H1 (cell line): Measurements from ENCODE around the gene ST3GAL3.

ENCODE experiments used
- ATF2 ChIP-seq: IDR thresholded peaks from 2 replicates; pipeline ENCODE4 v1.6.1; 2012; ENCODE audit warnings: low read length, inconsistent platforms
- ATF3 ChIP-seq: IDR thresholded peaks from 2 replicates; pipeline ENCODE4 v1.6.1; 2011; ENCODE audit warnings: low read depth, mild to moderate bottlenecking, low read length; ENCODE audit not compliant: insufficient read depth
- E2F6 ChIP-seq: IDR thresholded peaks from 2 replicates; pipeline ENCODE4 v1.6.1; 2012; ENCODE audit warnings: inconsistent platforms
- JUND ChIP-seq: IDR thresholded peaks from 2 replicates; pipeline ENCODE4 v1.6.1; 2011; ENCODE audit warnings: mild to moderate bottlenecking, improper control_type of control experiment, low read length
- POLR2A ChIP-seq, 2 experiments: IDR thresholded peaks; 1 replicate in 1 of 2; 2 replicates in 1 of 2; pipeline ENCODE4 v1.6.1; 2011; ENCODE audit warnings: low read depth in 2 of 2, low read length in 2 of 2, mild to moderate bottlenecking in 2 of 2; ENCODE audit errors: control extremely low read depth in 1 of 2
- RNF2 ChIP-seq: fragments of 200-900, 300-1000 bp; sonication (generic); IDR thresholded peaks from 2 replicates; pipeline ENCODE4 v1.7.1; 2016; ENCODE audit warnings: borderline replicate concordance, low read depth, mild to moderate bottlenecking, antibody characterized with exemption, low read length; ENCODE audit not compliant: poor library complexity, severe bottlenecking; ENCODE audit errors: missing control alignments
- SIRT6 ChIP-seq: IDR thresholded peaks from one replicate; pipeline ENCODE4 v1.7.1; 2012; ENCODE audit warnings: low read length, inconsistent platforms
- SIX5 ChIP-seq: IDR thresholded peaks from 2 replicates; pipeline ENCODE4 v1.6.1; 2011; ENCODE audit warnings: mild to moderate bottlenecking, low read depth, low read length
- SP2 ChIP-seq: IDR thresholded peaks from 2 replicates; pipeline ENCODE4 v1.6.1; 2012; ENCODE audit warnings: mild to moderate bottlenecking, low read length, inconsistent platforms
- SRF ChIP-seq: IDR thresholded peaks from 2 replicates; pipeline ENCODE4 v1.6.1; 2011; ENCODE audit warnings: mild to moderate bottlenecking, low read depth, low read length, moderate library complexity
- USF2 ChIP-seq: IDR thresholded peaks from 2 replicates; pipeline ENCODE4 v1.6.1; 2011; ENCODE audit warnings: low read length, improper control_type of control experiment
- ZNF274 ChIP-seq: IDR thresholded peaks from 2 replicates; pipeline ENCODE4 v1.7.0; 2012; ENCODE audit warnings: low read length, borderline replicate concordance; ENCODE audit errors: extremely low read depth

- no peak for TF ChIP-seq JUND
- TF ChIP-seq USF2: no peak
- TF ChIP-seq E2F6: no peak
- TF ChIP-seq ATF2: no peak
- TF ChIP-seq SIX5: no peak
- TF ChIP-seq ZNF274: no peak
- no peak for TF ChIP-seq SP2
- no peak for TF ChIP-seq ATF3
- TF ChIP-seq RNF2: no peak
- TF ChIP-seq SRF: no peak
- TF ChIP-seq POLR2A (IDR thresholded peaks at IDR 0.05; ENCODE audit: control extremely low read depth in 1 of 2, low read depth in 2 of 2, low read length in 2 of 2): no peak
- TF ChIP-seq SIRT6: no peak
Observed at GRCh38 chr1:43893006-43893405, 185.7 kb downstream of the ST3GAL3 start.
